ENCODE results near the gene SKIC2.
"Not testable (repeated sequence)": the region's sequence is repeated elsewhere in the genome, so short reads cannot be mapped to it uniquely, and the experiment has no call there.

Gene SKIC2

GRCh38 chr6:31977816-31978431 is 18.9 kb downstream of the SKIC2 start:
- Histone ChIP-seq H3K9me2 (ENCODE audit: low read depth, low read length) (no peaks in the 10 kb centered on the region), H3K27me3 (ENCODE audit: insufficient read depth, low read length) (no peaks in the 10 kb centered on the region), H3K4me1 (ENCODE audit: insufficient read depth, low read length, severe bottlenecking) (peaks cover 7% of the 10 kb centered on the region), H3K36me3 (ENCODE audit: insufficient read depth, low read length) (no peaks in the 10 kb centered on the region), H3K4me2 (ENCODE audit: low read length) (no peak overlapping the region), H3F3A (ENCODE audit: insufficient read depth, low read length) (0 out of 2 replicates have a peak, but pooled peaks cover 5% of the 10 kb centered on the region), H2AFZ (ENCODE audit: low read length) (no peak overlapping the region), H3K9ac (ENCODE audit: low read length) (no peak overlapping the region), H4K20me1 (ENCODE audit: insufficient read depth, low read length) (no peaks in the 10 kb centered on the region), H3K9me3 (ENCODE audit: low read length) (no peaks in the 10 kb centered on the region), H3K79me2 (ENCODE audit: insufficient read depth, low read length) (no peaks in the 10 kb centered on the region), H3K4me3 (ENCODE audit: low read depth, low read length, poor library complexity, severe bottlenecking) (no peak overlapping the region), H3K27ac (ENCODE audit: low read depth, low read length, poor library complexity, severe bottlenecking) (no peak overlapping the region)
- TF ChIP-seq EZH2 (IDR thresholded peaks at IDR 0.05; ENCODE audit: borderline replicate concordance, low read length): no peak
- TF ChIP-seq CTCF (IDR thresholded peaks at IDR 0.05; ENCODE audit: low read length): no peak

- Histone ChIP-seq H3K9ac (ENCODE audit: low read length) (no peak overlapping the region), H3K4me3 (ENCODE audit: low read depth, low read length, poor library complexity, severe bottlenecking) (no peak overlapping the region), H3K27ac (ENCODE audit: low read depth, low read length, poor library complexity, severe bottlenecking) (no peak overlapping the region), H3K9me2 (ENCODE audit: low read depth, low read length) (no peaks in the 10 kb centered on the region), H3K9me3 (ENCODE audit: low read length) (no peaks in the 10 kb centered on the region), H3K79me2 (ENCODE audit: insufficient read depth, low read length) (no peaks in the 10 kb centered on the region), H3K27me3 (ENCODE audit: insufficient read depth, low read length) (no peaks in the 10 kb centered on the region), H3F3A (ENCODE audit: insufficient read depth, low read length) (0 out of 2 replicates have a peak, but pooled peaks cover 5% of the 10 kb centered on the region), H3K36me3 (ENCODE audit: insufficient read depth, low read length) (no peaks in the 10 kb centered on the region), H4K20me1 (ENCODE audit: insufficient read depth, low read length) (no peaks in the 10 kb centered on the region), H3K4me2 (ENCODE audit: low read length) (no peak overlapping the region), H2AFZ (ENCODE audit: low read length) (no peak overlapping the region), H3K4me1 (ENCODE audit: insufficient read depth, low read length, severe bottlenecking) (no peaks in the 10 kb centered on the region)
- no peak for TF ChIP-seq EZH2 (IDR thresholded peaks at IDR 0.05; ENCODE audit: borderline replicate concordance, low read length)
- no peak for TF ChIP-seq CTCF (IDR thresholded peaks at IDR 0.05; ENCODE audit: low read length)
Observed at GRCh38 chr6:31978831-31979230, 19.9 kb downstream of the SKIC2 start.

- Histone ChIP-seq H4K20me1 (ENCODE audit: insufficient read depth, low read length) (no peaks in the 10 kb centered on the region), H3K4me2 (ENCODE audit: low read length) (no peak overlapping the region), H3K9me2 (ENCODE audit: low read depth, low read length) (no peaks in the 10 kb centered on the region), H3K79me2 (ENCODE audit: insufficient read depth, low read length) (no peaks in the 10 kb centered on the region), H3K4me3 (ENCODE audit: low read depth, low read length, poor library complexity, severe bottlenecking) (no peak overlapping the region), H3K27me3 (ENCODE audit: insufficient read depth, low read length) (no peaks in the 10 kb centered on the region), H3K4me1 (ENCODE audit: insufficient read depth, low read length, severe bottlenecking) (no peaks in the 10 kb centered on the region), H3K27ac (ENCODE audit: low read depth, low read length, poor library complexity, severe bottlenecking) (no peak overlapping the region), H3F3A (ENCODE audit: insufficient read depth, low read length) (0 out of 2 replicates have a peak, but pooled peaks cover 2% of the 10 kb centered on the region), H3K9ac (ENCODE audit: low read length) (no peak overlapping the region), H2AFZ (ENCODE audit: low read length) (no peak overlapping the region), H3K36me3 (ENCODE audit: insufficient read depth, low read length) (no peaks in the 10 kb centered on the region), H3K9me3 (ENCODE audit: low read length) (no peaks in the 10 kb centered on the region)
- TF ChIP-seq CTCF (IDR thresholded peaks at IDR 0.05; ENCODE audit: low read length) (no peak), EZH2 (IDR thresholded peaks at IDR 0.05; ENCODE audit: borderline replicate concordance, low read length) (no peak)
Observed at GRCh38 chr6:31979238-31979898, 20.4 kb downstream of the SKIC2 start.

- H3K79me2 ChIP-seq (ENCODE audit: insufficient read depth, low read length); H3K4me2 ChIP-seq (ENCODE audit: low read length); H3K27ac ChIP-seq (ENCODE audit: low read depth, low read length, poor library complexity, severe bottlenecking); H3K9me2 ChIP-seq (ENCODE audit: low read depth, low read length); H3K36me3 ChIP-seq (ENCODE audit: insufficient read depth, low read length); H3K27me3 ChIP-seq (ENCODE audit: insufficient read depth, low read length); H4K20me1 ChIP-seq (ENCODE audit: insufficient read depth, low read length); H3F3A ChIP-seq (ENCODE audit: insufficient read depth, low read length); H2AFZ ChIP-seq (ENCODE audit: low read length); H3K9me3 ChIP-seq (ENCODE audit: low read length); H3K9ac ChIP-seq (ENCODE audit: low read length); H3K4me1 ChIP-seq (ENCODE audit: insufficient read depth, low read length, severe bottlenecking); H3K4me3 ChIP-seq (ENCODE audit: low read depth, low read length, poor library complexity, severe bottlenecking): not testable (repeated sequence)
Observed at GRCh38 chr6:31980195-31980876, 21.4 kb downstream of the SKIC2 start.

- H3K36me3 ChIP-seq (ENCODE audit: insufficient read depth, low read length); H3K4me3 ChIP-seq (ENCODE audit: low read depth, low read length, poor library complexity, severe bottlenecking); H3F3A ChIP-seq (ENCODE audit: insufficient read depth, low read length); H4K20me1 ChIP-seq (ENCODE audit: insufficient read depth, low read length); H3K4me2 ChIP-seq (ENCODE audit: low read length); H3K9ac ChIP-seq (ENCODE audit: low read length); H3K79me2 ChIP-seq (ENCODE audit: insufficient read depth, low read length); H2AFZ ChIP-seq (ENCODE audit: low read length); H3K9me3 ChIP-seq (ENCODE audit: low read length); H3K27ac ChIP-seq (ENCODE audit: low read depth, low read length, poor library complexity, severe bottlenecking); H3K27me3 ChIP-seq (ENCODE audit: insufficient read depth, low read length); H3K4me1 ChIP-seq (ENCODE audit: insufficient read depth, low read length, severe bottlenecking); H3K9me2 ChIP-seq (ENCODE audit: low read depth, low read length): not testable (repeated sequence)
Observed at GRCh38 chr6:31980998-31981397, 22.0 kb downstream of the SKIC2 start.
